Fibroblast of pulmonary artery (primary cell): ENCODE data around the gene PIGP.
A peak's percentile ranks its signal among the peaks of the same experiment; 100 is the strongest.

ENCODE experiments used
- DNase-seq: peaks from one replicate; pipeline ENCODE4 v3.0.0-alpha.2; 2010; ENCODE audit warnings: low read depth
- H3K4me3 ChIP-seq: replicated peaks from 2 replicates; pipeline ENCODE4 v1.5.1; 2011; ENCODE audit warnings: low read depth, mild to moderate bottlenecking, control low read depth, low read length, moderate library complexity
- TF ChIP-seq, protein P1 (sequence below): IDR thresholded peaks from 2 replicates; pipeline ENCODE4 v1.5.1; 2011; ENCODE audit warnings: mild to moderate bottlenecking, control low read depth, low read length, inconsistent platforms; ENCODE audit errors: missing control alignments

The PIGP gene

DNA sequence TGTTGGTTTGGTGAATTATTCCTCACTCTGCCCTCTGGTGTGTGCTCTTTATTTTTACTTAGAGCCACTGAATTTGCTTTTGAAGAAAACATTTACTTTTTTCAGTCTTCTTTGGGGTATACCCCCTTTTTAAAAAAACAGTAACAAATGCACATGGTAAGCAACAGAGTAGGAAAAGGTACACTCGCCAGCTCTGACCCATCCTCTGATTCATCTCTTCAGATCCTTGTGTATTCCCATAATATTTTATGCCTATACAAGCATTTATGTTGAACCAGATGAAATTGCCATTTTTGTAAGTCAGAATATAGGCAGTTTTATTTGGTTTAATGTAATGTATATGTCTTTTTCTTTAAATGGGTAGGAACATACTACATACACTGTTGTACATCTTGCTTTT, 28.5 kb upstream of the PIGP start:
- DNase-seq = peak; percentile 14
- TF ChIP-seq, protein P1, sequence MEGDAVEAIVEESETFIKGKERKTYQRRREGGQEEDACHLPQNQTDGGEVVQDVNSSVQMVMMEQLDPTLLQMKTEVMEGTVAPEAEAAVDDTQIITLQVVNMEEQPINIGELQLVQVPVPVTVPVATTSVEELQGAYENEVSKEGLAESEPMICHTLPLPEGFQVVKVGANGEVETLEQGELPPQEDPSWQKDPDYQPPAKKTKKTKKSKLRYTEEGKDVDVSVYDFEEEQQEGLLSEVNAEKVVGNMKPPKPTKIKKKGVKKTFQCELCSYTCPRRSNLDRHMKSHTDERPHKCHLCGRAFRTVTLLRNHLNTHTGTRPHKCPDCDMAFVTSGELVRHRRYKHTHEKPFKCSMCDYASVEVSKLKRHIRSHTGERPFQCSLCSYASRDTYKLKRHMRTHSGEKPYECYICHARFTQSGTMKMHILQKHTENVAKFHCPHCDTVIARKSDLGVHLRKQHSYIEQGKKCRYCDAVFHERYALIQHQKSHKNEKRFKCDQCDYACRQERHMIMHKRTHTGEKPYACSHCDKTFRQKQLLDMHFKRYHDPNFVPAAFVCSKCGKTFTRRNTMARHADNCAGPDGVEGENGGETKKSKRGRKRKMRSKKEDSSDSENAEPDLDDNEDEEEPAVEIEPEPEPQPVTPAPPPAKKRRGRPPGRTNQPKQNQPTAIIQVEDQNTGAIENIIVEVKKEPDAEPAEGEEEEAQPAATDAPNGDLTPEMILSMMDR = no peak
- no peak overlapping the region for H3K4me3 ChIP-seq

DNA sequence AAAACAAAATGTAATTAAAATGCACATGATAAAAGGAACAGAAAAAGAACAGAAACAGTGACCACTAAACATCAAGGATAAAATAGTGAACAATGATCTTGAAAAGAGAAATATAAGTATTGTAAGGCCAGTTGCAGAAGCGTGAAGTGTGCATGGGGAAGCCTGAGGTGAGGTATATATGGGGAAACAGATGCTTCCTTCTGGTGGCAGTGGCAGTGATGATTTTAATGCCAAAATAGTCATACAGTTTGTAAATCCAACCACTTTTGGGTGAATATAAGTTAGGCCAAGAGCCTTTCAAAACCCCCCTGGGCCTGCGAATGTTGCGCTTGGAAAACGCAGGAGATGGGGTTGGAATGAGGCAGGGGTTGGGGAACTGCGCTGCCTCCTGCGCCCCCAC, 27.4 kb upstream of the PIGP start:
- DNase-seq = no peak
- H3K4me3 ChIP-seq = no peak overlapping the region
- TF ChIP-seq, protein P1 = no peak

GRCh38 chr21:37098751-37099150, 25.9 kb upstream of the PIGP start:
- TF ChIP-seq, protein P1 = no peak
- DNase-seq = no peak
- H3K4me3 ChIP-seq = no peak overlapping the region

GRCh38 chr21:37095821-37096220, 22.9 kb upstream of the PIGP start:
- no peak for DNase-seq
- H3K4me3 ChIP-seq = no peak overlapping the region
- TF ChIP-seq, protein P1 = no peak

DNA sequence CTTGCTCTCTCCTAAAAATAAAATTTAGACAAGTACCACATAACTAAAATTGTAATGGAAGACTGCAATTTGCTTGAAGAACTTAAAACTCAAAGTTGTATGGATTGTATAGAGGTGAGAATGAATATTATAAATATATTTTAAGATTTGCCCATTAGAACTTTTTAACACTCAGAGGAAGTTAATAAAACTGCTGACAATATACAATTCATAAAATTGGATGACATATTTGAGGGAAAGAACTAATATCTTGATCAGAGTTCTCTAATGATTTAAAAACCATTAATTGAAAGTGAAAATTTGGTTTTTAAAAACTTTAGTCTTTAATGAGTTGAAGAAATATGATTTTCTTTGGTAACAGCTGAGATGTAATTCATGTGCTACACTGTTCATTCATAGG, 21.1 kb upstream of the PIGP start:
- TF ChIP-seq, protein P1 = no peak
- H3K4me3 ChIP-seq = no peak overlapping the region
- no peak for DNase-seq

DNA sequence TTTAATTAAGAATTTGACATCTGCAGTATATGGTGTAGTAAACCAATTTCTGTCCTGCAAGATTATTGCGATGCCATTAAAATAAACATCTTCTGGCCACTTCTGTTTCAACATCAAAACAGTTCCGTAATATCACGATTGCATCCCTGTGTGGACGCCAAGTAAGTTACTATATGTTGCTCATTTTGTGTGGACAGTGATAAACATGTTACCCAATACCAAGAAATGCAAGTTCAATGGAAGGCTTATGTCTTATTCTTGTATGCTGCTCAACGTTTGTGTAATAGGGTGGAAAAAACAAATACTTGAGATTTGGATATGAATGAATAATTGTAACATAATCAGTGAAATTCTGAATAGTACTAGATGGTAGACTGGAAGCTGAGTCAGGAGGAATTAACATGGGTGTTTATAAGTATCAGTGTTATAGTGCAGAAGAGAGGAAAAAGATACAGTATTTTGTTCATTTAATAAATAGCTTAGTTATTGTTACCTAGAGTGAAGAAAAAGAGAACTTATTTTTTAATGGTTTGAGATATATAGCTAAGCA, 15.4 kb upstream of the PIGP start:
- H3K4me3 ChIP-seq = no peak overlapping the region
- peak; percentile 57 for DNase-seq
- TF ChIP-seq, protein P1 = no peak

DNA sequence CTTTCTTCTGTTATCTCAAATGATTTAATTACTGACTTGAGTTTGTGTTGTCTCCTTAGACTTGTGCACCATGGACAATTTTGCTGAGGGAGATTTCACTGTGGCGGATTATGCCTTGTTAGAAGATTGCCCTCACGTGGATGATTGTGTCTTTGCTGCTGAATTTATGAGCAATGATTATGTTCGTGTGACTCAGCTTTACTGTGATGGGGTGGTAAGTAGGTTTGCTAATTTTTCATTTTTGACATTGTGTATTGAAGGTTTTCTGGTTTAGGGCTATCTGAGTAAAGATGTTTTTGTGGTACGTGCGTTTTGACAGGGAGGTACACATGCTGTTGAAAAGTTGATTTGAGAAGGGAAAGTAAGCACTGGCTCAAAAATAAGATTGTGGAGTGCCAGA, 14.3 kb upstream of the PIGP start:
- H3K4me3 ChIP-seq = no peak overlapping the region
- TF ChIP-seq, protein P1 = peak; percentile 56
- peak; percentile 77 for DNase-seq
